ENCODE measurements around the gene RANBP3L.
A peak's percentile ranks its signal among the peaks of the same experiment; 100 is the strongest.
"Not testable (repeated sequence)": the region's sequence is repeated elsewhere in the genome, so short reads cannot be mapped to it uniquely, and the experiment has no call there.

The RANBP3L gene

DNA sequence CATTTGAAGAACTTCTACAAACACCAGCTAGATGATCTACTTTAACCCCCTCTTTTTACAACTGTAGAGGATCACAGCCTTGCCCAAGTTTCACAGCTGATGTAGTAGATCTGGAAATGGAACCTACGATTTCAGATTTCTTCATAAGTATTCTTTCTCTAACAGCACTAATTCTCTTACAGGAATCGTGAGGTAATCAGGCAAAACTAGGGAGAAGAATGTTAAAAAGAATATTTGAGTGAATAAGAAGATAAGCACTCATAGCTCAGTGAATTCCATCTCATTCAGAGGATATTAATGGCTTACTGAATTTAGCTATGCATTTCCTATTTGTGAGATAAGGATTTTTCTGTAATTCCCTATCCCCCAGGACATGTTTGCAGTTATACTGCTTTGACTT lies 102.1 kb downstream of the RANBP3L start:
- Histone ChIP-seq H3K4me3 (ENCODE audit: low read length) (no peak overlapping the region), H3K4me1 (ENCODE audit: control insufficient read depth, insufficient read depth, low read length) (peaks cover 18% of the 10 kb centered on the region), H3K9ac (ENCODE audit: low read length) (no peak overlapping the region), H3K36me3 (ENCODE audit: control insufficient read depth, insufficient read depth, low read length, severe bottlenecking) (peaks cover 58% of the 10 kb centered on the region), H3K27me3 (replicated peaks; ENCODE audit: control insufficient read depth, insufficient read depth, low read length) (no peaks in the 10 kb centered on the region), H3K9me3 (ENCODE audit: control insufficient read depth, low read length) (no peaks in the 10 kb centered on the region)
- peak; percentile 61 for DNase-seq (ENCODE audit: low read depth)

DNA sequence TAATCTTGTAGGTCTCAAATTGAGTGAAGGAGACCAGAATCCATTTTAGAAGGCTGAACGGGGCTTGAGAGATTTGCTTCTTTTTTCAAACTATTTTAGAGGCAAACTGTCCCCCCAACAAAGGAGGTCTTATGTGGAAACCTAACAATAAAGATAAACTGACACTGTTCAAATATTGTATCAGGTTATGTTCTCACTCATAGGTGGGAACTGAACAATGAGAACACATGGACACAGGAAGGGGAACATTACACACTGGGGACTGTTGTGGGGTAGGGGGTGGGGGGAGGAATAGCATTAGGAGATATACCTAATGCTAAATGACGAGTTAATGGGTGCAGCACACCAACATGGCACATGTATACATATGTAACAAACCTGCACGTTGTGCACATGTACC lies 102.9 kb downstream of the RANBP3L start:
- H3K27me3 ChIP-seq (replicated peaks; ENCODE audit: control insufficient read depth, insufficient read depth, low read length); H3K9ac ChIP-seq (ENCODE audit: low read length); H3K4me3 ChIP-seq (ENCODE audit: low read length); DNase-seq (ENCODE audit: low read depth); H3K9me3 ChIP-seq (ENCODE audit: control insufficient read depth, low read length): not testable (repeated sequence)
- peaks cover 18% of the 10 kb centered on the region for H3K4me1 ChIP-seq (ENCODE audit: control insufficient read depth, insufficient read depth, low read length)
- H3K36me3 ChIP-seq (ENCODE audit: control insufficient read depth, insufficient read depth, low read length, severe bottlenecking), result peaks cover 63% of the 10 kb centered on the region

Measured in adipocyte (in vitro differentiated cells).